GM19025 (cell line): ENCODE measurements around the gene ZDHHC14.
"Not testable (repeated sequence)": the region's sequence is repeated elsewhere in the genome, so short reads cannot be mapped to it uniquely, and the experiment has no call there.

Experiments
- ATAC-seq: cut with Tn5 transposase; IDR thresholded peaks from one replicate; pipeline ENCODE4 v1.9.1; 2021; ENCODE audit warnings: mild to moderate bottlenecking, low read depth, moderate library complexity; ENCODE audit not compliant: unreplicated experiment

The ZDHHC14 gene

GRCh38 chr6:157695301-157696040 lies 314.5 kb downstream of the ZDHHC14 start:
- no peak for ATAC-seq

DNA sequence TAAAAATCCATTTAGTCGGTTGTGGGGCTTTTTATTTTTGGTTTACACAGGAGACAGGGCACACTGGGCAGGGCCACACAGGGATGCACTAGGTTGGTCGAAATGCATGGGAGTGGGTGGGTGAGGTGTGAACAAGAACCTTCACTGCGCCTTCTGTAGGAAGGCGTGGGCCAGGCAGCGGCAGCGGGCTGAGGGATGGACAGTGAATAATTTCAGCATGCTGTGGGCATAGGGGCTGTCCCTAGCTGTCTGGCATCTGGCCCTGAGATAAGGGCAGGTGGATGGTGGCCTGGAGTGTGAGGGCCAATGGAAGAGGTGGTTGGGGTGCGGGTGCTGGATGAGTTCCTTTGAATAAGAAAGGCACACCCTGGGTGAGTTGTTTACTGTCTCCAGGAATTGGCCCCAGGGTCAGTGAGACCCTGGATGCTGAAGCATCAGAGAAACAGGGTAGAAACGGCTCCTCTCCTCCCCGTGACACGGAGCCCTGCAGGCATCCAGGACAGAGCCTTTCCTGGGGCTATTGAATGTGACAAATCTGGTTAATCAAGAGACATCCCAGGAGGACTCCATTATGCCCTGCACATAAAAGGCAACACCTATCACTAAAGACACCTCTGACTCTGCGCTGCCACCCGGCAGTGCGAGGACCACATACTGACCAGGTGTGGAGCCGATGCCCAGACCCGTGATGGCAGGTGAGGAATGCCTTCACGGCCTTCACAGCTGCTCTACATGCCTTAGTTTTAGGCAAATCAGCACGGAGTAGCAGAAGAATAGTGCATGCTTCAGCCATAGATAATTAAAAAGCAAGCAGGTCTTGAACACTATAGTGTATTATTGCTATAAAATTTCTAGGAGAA lies 319.0 kb downstream of the ZDHHC14 start:
- ATAC-seq, result no peak

- ATAC-seq, result not testable (repeated sequence)
These were observed 325.4 kb downstream of the ZDHHC14 start for GRCh38 chr6:157706351-157706750.

GRCh38 chr6:157706883-157707282 lies 325.9 kb downstream of the ZDHHC14 start:
- no peak for ATAC-seq

GRCh38 chr6:157707576-157707975 lies 326.6 kb downstream of the ZDHHC14 start:
- no peak for ATAC-seq

- no peak for ATAC-seq
These were observed 327.2 kb downstream of the ZDHHC14 start for GRCh38 chr6:157708239-157708638.

- ATAC-seq, result no peak
These were observed 327.9 kb downstream of the ZDHHC14 start for GRCh38 chr6:157708933-157709332.

DNA sequence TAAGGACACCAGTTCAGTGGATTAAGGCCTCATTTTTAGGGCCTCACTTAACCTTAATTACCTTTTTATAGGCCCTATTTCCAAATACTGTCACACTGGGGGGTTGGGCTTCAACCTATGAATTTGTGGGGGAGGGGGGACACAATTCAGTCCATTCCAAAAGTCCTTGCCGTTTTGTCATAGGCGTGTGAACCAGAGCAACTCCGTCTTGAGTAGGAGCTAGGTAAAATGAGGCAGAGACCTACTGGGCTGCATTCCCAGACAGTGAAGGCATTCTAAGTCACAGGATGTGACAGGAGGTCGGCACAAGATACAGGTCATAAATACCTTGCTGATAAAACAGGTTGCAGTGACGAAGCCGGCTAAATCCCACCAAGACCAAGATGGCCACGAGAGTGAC lies 328.6 kb downstream of the ZDHHC14 start:
- ATAC-seq, result no peak

- no peak for ATAC-seq
These were observed 329.6 kb downstream of the ZDHHC14 start for GRCh38 chr6:157710604-157711003.

GRCh38 chr6:157711060-157711459 lies 330.1 kb downstream of the ZDHHC14 start:
- no peak for ATAC-seq

DNA sequence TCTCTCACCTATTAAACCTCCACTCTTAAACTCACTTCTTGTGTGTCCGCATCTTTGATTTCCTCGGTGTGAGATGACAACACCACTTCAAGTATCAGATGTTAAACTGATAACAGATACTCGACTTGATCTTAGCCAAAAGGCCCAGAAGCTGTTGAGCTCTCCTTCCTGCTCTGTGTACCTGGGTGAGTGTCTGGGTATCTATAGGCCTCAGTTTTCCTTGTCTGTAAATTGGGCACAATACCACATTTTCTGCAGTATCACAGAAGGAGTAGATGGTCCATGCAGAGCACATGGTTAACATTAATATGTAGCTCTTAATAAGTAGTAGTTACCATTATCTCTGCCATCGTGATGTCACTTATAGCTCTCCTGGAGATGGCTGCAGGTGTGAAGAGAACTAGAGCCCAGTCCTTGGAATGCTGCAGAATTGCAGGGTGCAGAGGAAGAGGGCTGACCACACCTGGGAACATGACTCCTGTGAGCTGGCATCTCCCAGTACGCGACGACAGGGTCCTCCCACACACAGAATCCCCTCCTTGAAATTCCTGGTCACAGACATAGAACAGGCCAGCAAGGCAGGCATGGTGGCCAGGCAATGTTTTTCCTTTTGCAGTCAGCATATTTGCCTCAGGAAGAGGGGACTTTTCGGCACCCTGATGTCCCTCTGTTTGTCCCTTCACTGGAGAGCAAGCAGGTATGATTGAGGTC lies 331.8 kb downstream of the ZDHHC14 start:
- ATAC-seq, result no peak

GRCh38 chr6:157713451-157714152 lies 332.6 kb downstream of the ZDHHC14 start:
- ATAC-seq, result no peak

DNA sequence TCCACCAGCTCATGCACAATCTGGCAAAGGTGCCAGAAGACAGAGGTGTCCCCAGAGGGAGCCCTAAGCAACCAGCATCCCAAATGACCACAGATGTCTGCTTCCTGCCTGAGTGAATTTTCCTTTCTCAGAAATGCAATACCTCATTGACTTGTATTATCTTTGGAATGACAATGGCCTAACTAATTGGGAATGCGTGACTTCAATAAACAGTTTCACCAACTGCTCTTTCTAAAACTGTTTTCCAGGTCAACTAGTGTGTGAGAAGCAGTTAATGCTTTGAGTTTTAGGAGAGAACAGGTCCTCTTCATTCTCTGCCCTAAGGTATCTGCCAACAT lies 333.1 kb downstream of the ZDHHC14 start:
- no peak for ATAC-seq

DNA sequence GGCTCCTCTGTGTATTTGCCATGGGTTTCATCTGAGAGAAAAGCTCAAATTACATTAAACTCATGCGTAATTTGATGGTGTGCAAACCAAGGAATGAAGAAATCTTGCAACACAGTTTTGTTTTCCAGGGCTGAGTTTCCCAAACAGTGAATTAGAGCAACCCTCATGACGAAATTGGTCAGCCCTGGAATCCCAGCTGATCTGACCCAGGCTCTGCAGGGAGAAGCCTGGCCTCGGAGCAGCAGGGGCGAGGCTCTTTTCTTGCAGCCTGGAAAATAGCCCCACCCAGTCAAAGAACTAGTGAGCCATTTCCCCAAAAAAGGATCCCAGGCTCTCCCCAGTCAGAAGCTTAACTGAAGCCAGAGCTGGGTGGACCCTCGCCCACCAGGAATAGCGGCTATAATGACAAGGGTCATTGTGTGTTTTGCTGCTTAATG lies 334.8 kb downstream of the ZDHHC14 start:
- no peak for ATAC-seq

DNA sequence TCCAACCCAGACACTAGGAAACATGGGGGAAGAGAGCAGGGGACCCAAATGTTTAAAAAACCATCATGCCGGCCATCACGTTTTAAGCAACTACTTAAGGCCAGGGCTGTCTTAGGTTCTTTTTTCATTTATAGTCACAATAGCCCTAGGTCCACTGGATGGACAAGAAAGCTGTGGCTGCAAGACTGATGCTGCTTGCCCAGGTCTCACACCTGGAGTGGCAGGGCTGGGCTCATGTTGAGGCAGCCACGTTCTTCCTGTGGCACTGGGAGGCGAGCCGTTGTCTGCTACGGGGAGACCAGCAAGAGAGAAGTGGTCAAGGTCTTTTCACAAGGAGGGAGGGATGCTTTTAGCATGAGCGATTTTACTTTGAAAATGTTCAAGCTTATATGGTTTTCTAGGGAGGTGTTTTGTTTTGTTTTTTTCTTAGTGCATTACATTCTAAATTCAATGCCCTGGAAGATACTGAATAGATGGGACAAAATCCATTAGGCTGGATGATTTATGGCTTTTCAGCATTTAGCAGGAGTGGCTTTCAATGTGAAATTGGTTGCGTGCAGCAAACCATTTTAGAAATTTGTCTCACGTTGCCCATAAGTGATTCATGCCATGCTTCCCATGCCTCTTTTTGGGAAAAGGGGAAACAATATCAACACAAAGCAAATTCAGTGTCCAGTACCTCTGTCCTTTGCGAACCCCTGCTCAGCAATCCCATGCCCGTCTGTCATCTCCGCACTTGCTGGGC lies 335.4 kb downstream of the ZDHHC14 start:
- ATAC-seq, result no peak

DNA sequence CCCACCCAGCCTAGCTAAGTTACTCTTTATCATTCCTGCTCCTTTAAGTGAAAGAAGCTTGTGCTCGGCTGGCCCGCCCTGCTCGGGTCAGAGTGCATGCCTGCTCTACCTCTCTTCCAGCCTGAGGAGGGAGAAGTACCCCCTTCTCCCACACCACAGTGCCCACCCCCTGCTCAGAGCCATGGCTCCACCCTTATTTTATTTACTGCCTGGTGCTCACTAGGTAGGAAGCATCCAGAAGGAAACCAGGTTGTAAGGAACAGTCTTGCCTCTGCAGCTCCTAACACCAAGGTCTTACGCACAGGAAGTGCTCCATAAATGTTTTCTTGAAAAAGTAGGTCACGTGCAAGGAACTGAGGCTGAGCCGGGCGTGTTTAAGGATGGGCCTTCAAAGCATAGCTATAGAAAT lies 336.4 kb downstream of the ZDHHC14 start:
- no peak for ATAC-seq

DNA sequence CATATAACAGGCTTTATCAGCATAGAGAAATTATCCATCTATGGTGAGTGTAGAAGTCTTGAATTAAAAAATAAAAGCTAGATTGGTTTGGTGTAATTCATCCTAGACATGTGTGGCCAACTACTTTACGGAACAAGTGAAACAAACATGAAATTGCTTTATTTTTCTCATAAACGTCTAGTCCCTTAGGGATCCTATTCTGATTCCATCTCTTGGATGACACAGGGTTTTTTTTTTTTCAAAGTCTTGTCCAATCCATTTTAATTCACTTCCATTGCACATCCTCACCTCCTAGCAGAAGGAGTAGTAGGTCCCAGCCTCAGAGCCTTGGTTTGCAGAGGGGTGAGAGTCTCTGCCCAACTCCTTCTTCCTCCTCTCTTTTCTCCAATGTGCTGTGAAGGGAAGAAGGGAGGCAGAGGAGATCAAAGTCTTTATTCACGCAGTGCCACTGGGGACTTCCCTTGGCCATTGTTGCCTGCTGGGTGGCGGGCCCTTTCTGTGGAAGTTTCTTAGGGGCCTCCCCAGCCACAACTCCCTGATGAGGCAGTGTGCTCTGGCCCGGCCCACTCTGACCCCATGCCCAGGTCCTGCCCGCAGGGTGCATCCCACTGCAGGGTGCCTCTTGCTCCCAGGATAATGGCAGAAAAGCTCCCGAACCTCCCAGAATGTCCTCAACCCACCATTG lies 337.7 kb downstream of the ZDHHC14 start:
- no peak for ATAC-seq

DNA sequence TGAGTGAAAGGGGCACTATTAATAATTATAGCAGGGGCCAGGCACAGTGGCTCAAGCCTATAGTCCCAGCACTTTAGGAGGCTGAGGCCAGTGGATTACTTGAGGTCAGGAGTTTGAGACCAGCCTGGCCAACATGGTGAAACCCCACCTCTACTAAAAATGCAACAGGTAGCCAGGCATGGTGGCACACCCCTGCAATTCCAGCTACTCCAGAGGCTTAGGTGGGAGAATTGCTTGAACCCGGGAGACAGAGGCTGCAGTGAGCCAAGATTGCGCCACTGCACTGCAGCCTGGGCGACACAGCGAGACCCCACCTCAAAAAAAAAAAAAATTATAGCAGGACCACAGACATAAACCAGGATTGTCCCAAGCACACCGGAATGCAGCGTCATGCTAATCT lies 340.0 kb downstream of the ZDHHC14 start:
- not testable (repeated sequence) for ATAC-seq

DNA sequence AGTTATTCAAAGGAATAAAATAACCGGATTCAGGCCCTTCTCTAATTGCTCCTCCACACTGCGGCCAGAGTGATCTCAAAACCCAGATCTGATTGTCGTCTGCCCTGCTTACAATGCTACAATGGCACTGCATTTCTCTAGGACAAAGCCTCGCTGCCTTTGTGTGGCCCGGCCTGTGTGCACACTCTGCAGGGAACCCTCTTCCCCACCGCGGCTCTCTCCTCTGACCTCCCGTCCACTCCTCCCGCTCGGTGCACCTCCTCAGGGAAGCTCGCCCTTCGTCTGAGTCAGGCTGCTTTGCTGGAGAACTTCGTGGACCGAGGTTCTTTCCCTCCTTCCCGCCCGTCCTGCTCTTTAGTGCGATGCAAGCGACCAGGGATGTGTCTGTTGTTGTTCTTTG lies 340.4 kb downstream of the ZDHHC14 start:
- no peak for ATAC-seq
